GM13977 (cell line): ENCODE measurements around the gene UNC13C.

Experiments
- DNase-seq: peaks from one replicate; pipeline ENCODE4 v3.0.0; 2012; ENCODE audit warnings: low spot score
- in situ Hi-C: fragments of 300-500 bp; cut with MboI; formaldehyde crosslinking; loops from one replicate; pipeline ENCODE4 v1.12.0; 2022; ENCODE audit warnings: low sequenced_read_pairs, low pct_unique_long_range_greater_than_20kb, mixed read lengths, inconsistent platforms; ENCODE audit not compliant: unreplicated experiment
- TF ChIP-seq, protein P1 (sequence below): IDR thresholded peaks from 2 replicates; pipeline ENCODE4 v1.5.1; 2012; ENCODE audit warnings: mild to moderate bottlenecking, control low read depth; ENCODE audit not compliant: insufficient read depth; ENCODE audit errors: extremely low read depth, missing control alignments

The UNC13C gene

GRCh38 chr15:53974121-53974520, 4.1 kb upstream of the UNC13C start:
- TF ChIP-seq, protein P1, sequence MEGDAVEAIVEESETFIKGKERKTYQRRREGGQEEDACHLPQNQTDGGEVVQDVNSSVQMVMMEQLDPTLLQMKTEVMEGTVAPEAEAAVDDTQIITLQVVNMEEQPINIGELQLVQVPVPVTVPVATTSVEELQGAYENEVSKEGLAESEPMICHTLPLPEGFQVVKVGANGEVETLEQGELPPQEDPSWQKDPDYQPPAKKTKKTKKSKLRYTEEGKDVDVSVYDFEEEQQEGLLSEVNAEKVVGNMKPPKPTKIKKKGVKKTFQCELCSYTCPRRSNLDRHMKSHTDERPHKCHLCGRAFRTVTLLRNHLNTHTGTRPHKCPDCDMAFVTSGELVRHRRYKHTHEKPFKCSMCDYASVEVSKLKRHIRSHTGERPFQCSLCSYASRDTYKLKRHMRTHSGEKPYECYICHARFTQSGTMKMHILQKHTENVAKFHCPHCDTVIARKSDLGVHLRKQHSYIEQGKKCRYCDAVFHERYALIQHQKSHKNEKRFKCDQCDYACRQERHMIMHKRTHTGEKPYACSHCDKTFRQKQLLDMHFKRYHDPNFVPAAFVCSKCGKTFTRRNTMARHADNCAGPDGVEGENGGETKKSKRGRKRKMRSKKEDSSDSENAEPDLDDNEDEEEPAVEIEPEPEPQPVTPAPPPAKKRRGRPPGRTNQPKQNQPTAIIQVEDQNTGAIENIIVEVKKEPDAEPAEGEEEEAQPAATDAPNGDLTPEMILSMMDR: no peak
- in situ Hi-C loops: no loop called here
- DNase-seq: no peak

GRCh38 chr15:53974813-53975212, 3.4 kb upstream of the UNC13C start:
- no peak for DNase-seq
- in situ Hi-C loops: no loop called here
- TF ChIP-seq, protein P1: no peak

DNA sequence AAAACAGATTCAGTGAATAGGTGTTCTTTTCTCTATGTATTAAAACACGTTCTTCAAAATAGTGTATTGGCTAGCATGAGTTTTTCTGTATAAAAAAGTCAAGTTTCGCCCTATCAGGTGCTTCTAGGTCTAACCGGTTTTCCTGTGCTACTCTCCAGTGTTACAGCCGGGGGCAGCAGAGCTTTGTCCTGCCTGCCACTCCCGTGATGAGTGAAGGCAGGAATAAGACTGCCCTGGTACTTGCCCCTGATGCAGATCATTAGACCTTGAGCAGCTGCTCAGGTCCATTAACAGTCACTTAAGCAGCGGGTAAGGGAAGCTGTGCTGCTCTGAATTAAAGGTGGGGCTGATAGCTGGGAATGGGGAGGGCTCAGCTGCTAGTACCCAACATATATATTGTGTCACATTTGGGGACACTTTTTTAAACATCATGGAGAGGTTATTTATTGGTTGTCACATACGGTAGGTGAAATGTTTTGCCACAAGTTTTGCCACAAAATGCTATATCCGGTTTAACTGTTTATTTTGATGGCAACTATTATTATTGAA, 1.3 kb upstream of the UNC13C start:
- in situ Hi-C loops: no loop called here
- no peak for DNase-seq
- TF ChIP-seq, protein P1: no peak

GRCh38 chr15:53979051-53979788, 979 bp downstream of the UNC13C start:
- no peak for DNase-seq
- TF ChIP-seq, protein P1: no peak
- in situ Hi-C loops: no loop called here

GRCh38 chr15:53980021-53980420, 1.8 kb downstream of the UNC13C start:
- TF ChIP-seq, protein P1: no peak
- in situ Hi-C loops: no loop called here
- DNase-seq: no peak

GRCh38 chr15:53982071-53982680, 3.9 kb downstream of the UNC13C start:
- no peak for DNase-seq
- in situ Hi-C loops: no loop called here
- TF ChIP-seq, protein P1: no peak
